ENCODE measurements around the gene SLC22A15.
"Not testable (repeated sequence)": the region's sequence is repeated elsewhere in the genome, so short reads cannot be mapped to it uniquely, and the experiment has no call there.

The SLC22A15 gene

GRCh38 chr1:115976062-115976920, at the start of gene SLC22A15:
TSS of gene SLC22A15 (plus strand) at chr1:115976513. CDS start at chr1:115976628, 115 bp downstream.
- DNase-seq (ENCODE audit: extremely low read depth in 1 of 2, low read depth in 1 of 2): peak in 1 of 2 donors; percentile 11

- DNase-seq (ENCODE audit: extremely low read depth in 1 of 2, low read depth in 1 of 2): no peak
These were observed 48.3 kb upstream of the SLC22A15 start for GRCh38 chr1:115927971-115928370.

- no peak for DNase-seq (ENCODE audit: extremely low read depth in 1 of 2, low read depth in 1 of 2)
These were observed 46.4 kb upstream of the SLC22A15 start for GRCh38 chr1:115929881-115930280.

GRCh38 chr1:115933625-115934024, 42.7 kb upstream of the SLC22A15 start:
- no peak for DNase-seq (ENCODE audit: extremely low read depth in 1 of 2, low read depth in 1 of 2)

GRCh38 chr1:115939455-115939854, 36.9 kb upstream of the SLC22A15 start:
- DNase-seq (ENCODE audit: extremely low read depth in 1 of 2, low read depth in 1 of 2): no peak

- DNase-seq (ENCODE audit: extremely low read depth in 1 of 2, low read depth in 1 of 2): no peak
These were observed 30.2 kb upstream of the SLC22A15 start for GRCh38 chr1:115946116-115946515.

- no peak for DNase-seq (ENCODE audit: extremely low read depth in 1 of 2, low read depth in 1 of 2)
These were observed 27.2 kb upstream of the SLC22A15 start for GRCh38 chr1:115949156-115949555.

GRCh38 chr1:115951560-115951959, 24.8 kb upstream of the SLC22A15 start:
- no peak for DNase-seq (ENCODE audit: extremely low read depth in 1 of 2, low read depth in 1 of 2)

GRCh38 chr1:115952547-115952946, 23.8 kb upstream of the SLC22A15 start:
- DNase-seq (ENCODE audit: extremely low read depth in 1 of 2, low read depth in 1 of 2): no peak

- DNase-seq (ENCODE audit: extremely low read depth in 1 of 2, low read depth in 1 of 2): no peak
These were observed 23.1 kb upstream of the SLC22A15 start for GRCh38 chr1:115953180-115953579.

GRCh38 chr1:115954684-115955083, 21.6 kb upstream of the SLC22A15 start:
- no peak for DNase-seq (ENCODE audit: extremely low read depth in 1 of 2, low read depth in 1 of 2)

GRCh38 chr1:115955228-115955627, 21.1 kb upstream of the SLC22A15 start:
- DNase-seq (ENCODE audit: extremely low read depth in 1 of 2, low read depth in 1 of 2): no peak

GRCh38 chr1:115958866-115959265, 17.4 kb upstream of the SLC22A15 start:
- DNase-seq (ENCODE audit: extremely low read depth in 1 of 2, low read depth in 1 of 2): no peak

- DNase-seq (ENCODE audit: extremely low read depth in 1 of 2, low read depth in 1 of 2): no peak
These were observed 6.8 kb upstream of the SLC22A15 start for GRCh38 chr1:115969509-115969908.

- not testable (repeated sequence) for DNase-seq (ENCODE audit: extremely low read depth in 1 of 2, low read depth in 1 of 2)
These were observed 4.5 kb upstream of the SLC22A15 start for GRCh38 chr1:115971778-115972177.

GRCh38 chr1:115973154-115973553, 3.2 kb upstream of the SLC22A15 start:
- DNase-seq (ENCODE audit: extremely low read depth in 1 of 2, low read depth in 1 of 2): no peak

- DNase-seq (ENCODE audit: extremely low read depth in 1 of 2, low read depth in 1 of 2): no peak
These were observed 698 bp upstream of the SLC22A15 start for GRCh38 chr1:115975569-115976061.

GRCh38 chr1:115976921-115977498, 697 bp downstream of the SLC22A15 start:
- no peak for DNase-seq (ENCODE audit: extremely low read depth in 1 of 2, low read depth in 1 of 2)

- no peak for DNase-seq (ENCODE audit: extremely low read depth in 1 of 2, low read depth in 1 of 2)
These were observed 1.4 kb downstream of the SLC22A15 start for GRCh38 chr1:115977499-115978258.

- no peak for DNase-seq (ENCODE audit: extremely low read depth in 1 of 2, low read depth in 1 of 2)
These were observed 2.1 kb downstream of the SLC22A15 start for GRCh38 chr1:115978292-115978941.

GRCh38 chr1:115980156-115980555, 3.8 kb downstream of the SLC22A15 start:
- DNase-seq (ENCODE audit: extremely low read depth in 1 of 2, low read depth in 1 of 2): no peak

All from activated CD8-positive, alpha-beta memory T cell treated with anti-CD3 and anti-CD28 coated beads for 1 hour (primary cell).